G401 (cell line): ENCODE data around the gene OR2Y1. TPM values are rescaled to one million over a fixed set of nuclear protein-coding genes. Genes with fewer than 3 reads are reported as not detected.
"Not testable (repeated sequence)": the region's sequence is repeated elsewhere in the genome, so short reads cannot be mapped to it uniquely, and the experiment has no call there.

Experiments used
- DNase-seq: peaks from one replicate; pipeline ENCODE4 v3.0.0-alpha.2; 2015; ENCODE audit warnings: low spot score
- in situ Hi-C: cut with HindIII; loops from 2 replicates; pipeline ENCODE4 v1.10.0; 2016; ENCODE audit warnings: low sequenced_read_pairs, mixed read lengths
- total RNA-seq: library from RNA; depleted of rRNA; stranded (reverse); fragments of >200 nt; shearing (Covaris generic); gene quantifications from 2 replicates; pipeline ENCODE4 v1.2.3, GENCODE V29; 2014; rRNA removed

The OR2Y1 gene, protein sequence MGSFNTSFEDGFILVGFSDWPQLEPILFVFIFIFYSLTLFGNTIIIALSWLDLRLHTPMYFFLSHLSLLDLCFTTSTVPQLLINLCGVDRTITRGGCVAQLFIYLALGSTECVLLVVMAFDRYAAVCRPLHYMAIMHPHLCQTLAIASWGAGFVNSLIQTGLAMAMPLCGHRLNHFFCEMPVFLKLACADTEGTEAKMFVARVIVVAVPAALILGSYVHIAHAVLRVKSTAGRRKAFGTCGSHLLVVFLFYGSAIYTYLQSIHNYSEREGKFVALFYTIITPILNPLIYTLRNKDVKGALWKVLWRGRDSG
- total RNA-seq, result not detected in 2 replicates

DNA sequence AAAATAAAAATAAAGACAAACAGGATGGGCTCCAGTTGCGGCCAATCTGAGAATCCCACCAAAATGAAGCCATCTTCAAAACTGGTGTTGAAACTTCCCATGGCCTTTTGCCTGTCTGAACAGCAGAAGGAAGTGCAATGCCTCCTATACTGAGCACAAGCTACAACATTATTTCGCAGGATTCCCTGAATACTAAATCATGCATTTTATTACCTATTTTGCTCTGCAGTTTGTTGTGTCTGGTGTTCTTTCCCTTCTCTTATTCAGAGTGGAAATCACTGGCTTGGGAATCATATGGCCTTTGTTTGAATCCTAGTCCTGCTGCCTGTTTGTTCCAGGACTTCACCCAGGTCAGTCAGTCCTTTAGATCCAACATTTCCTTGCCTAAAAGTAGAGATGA, at the start of gene OR2Y1:
OR2Y1 (minus strand) TSS at position 101 of the 400 bp plus-strand sequence; CDS start at position 101, 0 bp downstream.
- in situ Hi-C loops, result no loop called here
- no peak for DNase-seq

DNA sequence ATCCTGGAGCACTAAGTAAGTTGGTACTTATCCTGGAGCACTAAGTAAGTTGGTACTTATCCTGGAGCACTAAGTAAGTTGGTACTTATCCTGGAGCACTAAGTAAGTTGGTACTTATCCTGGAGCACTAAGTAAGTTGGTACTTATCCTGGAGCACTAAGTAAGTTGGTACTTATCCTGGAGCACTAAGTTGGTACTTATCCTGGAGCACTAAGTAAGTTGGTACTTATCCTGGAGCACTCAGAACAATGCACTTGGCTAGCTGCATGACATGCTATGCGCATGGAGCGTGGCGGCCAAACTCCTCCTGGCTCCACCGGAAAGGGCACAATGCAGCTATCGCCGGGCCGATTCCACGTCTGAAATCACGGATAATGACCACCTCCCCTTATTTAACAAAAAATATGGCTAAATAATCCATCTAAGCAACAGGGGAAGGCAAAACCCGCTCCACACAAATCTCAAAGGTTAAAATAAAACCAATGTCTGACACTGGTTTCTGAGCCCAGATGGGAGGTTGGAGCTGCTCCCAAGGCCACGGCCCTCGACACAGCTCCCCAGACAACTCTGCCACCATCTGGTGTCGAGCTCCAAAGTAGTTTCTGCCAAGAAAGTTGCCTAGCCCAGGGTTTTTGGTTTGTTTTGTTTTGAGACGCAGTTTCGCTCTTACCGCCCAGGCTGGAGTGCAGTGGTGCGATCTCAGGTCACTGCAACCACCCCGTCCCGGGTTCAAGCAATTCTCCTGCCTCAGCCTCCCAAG, 49.0 kb upstream of the OR2Y1 start:
- in situ Hi-C loops, DNase-seq: not testable (repeated sequence)

DNA sequence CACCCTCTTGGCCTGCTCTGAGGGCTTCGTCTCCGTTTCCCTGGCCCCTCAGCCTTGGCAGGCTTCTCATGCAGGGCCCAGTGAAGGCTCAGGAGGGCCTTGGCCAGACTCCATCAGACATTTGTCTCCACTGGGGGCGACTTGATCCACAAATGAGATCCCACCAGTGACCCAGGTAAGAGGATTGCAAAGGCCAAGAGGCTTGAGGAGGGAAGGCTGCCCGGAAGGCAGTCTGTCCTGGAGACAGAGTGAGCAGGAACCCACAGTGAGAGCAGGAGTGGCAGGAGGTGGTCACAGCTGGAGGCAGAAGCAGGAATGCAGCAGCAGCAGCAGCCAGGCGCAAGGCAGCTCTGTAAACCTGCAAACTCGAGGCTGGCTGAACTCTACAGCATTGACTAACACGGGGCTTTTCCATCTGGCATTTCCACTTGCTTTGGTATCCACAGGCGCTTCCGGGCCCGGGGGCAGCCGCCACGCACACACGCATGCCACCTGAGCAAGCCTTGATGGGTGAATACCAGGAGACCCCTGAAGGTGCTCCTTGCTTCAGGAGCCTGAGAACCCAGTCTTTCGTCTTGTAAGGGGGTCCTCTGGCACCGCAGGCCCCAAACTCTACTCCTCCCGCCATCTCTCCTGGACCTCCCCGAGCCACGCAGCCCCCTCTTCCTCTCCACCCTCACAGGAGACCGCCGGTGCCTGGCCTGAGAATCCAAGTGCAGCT, 48.0 kb upstream of the OR2Y1 start:
- in situ Hi-C loops, result no loop called here
- no peak for DNase-seq

DNA sequence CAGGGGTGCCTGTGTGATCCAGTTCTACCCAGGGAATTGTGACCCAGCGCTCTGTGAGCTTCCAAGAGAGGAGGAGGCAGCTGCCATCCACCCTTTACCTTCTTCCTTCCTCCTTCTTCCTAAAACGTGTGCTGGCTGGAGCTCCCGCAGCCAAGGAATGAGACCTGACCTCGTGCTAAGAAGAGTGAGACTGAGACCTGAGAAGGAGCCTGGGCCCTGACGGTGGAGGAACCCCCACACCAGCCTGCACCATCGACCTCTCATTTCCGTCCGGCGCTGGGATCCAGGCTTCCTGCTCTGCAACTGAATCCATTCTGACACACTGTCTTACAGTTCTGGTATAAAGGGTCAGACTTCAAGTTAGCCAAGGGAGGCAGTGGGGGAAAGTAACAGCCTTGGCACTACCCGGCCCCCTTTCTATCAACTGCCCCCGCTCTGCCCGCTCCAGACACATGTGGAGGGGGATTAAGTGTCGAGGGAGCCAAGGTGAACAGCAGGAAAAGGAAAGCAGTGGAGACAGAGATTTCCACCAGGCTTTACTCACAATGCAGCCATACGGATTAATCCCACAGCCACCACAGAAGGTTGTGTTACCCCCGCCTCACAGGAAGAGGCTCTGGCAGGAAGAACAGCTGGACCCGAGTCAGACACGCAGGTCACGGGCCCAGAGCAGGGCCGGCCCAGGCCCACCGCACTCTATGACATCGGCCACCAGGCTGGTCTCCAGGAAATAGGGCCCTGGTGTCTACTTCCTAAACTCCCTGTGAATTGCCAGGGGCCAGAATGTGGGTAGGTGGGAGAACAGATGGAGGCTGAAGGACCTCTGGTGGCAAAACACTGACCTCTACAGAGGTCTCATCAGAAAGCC, 46.9 kb upstream of the OR2Y1 start:
- in situ Hi-C loops, result no loop called here
- DNase-seq, result no peak

DNA sequence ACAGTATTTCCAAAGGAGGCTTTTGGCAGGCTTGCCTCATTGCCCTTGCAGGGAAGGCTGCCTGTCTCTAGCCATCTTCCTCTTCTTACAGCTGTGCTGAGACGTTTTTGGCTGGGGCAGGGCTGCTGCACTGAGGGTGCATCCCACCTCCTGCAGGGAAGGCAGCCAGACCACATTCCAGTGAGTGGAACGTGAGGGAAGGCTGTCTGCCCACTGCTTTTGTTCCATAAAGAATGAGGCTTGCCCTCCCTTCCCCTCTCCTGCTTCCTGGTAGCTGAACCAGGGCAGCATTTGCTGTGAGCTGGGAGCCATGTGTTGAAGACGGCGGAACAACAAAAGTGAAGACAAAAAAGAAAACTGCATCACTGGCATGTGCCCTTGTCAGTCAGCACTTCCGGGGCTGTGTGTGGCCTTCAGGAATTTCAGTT, 46.0 kb upstream of the OR2Y1 start:
- no peak for DNase-seq
- in situ Hi-C loops, result no loop called here

DNA sequence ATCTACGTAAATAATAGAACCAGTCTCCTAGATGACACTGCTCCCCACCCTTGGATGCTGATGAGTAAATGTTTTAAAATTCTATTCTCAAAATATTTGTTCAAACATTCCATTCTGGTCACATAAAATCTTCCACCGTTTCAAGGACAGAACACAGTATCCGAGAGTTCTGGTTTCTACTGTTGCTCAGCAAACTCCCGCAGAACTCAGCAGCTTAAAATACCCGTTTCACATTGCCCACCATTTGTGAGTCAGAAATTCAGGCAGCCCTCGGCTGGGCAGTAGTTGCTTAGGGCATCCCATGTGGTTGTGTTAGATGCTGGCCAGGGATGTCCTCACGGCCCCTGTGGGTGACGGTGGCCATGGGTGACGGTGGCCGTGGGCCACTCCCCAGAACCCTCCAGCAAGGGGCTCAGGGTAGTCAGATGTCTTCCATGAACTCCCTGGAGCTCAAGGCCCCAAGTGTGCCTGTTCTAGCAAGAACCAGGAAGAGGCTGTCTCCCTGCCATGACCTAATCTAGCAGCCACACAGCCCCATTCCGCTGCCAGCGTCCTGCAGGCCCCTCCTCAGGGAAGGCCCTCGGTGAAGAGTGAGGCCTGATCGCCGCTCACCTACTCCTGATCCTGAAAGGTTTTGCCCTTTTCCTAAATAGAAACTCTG, 45.4 kb upstream of the OR2Y1 start:
- no peak for DNase-seq
- in situ Hi-C loops, result no loop called here

DNA sequence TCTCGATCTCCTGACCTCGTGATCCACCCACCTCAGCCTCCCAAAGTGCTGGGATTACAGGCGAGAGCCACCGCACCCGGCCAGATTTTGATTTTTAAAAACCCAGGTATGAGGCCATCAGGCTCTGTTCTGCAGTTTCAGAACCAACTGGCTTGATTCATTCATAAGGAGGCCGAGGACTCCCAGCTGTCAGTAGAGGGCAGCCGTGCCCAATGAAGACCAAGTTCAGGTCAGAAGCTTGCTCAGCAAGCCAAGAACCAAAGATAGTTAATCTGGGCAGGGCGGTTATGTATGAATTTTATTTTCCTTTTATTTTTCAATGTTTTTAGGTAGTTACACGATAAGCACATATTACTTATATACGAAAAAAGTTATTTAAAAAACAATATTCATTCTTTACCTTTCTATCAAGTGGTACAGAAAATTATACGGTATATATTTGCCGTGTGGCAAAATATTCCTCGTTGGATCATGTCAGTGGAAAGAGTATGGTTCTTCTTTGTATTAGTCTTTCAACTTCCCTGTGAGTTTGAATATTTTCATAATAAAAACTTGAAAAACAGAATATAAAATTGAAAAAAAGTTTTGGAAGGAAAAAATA, 44.7 kb upstream of the OR2Y1 start:
- peak; percentile 84 for DNase-seq
- in situ Hi-C loops, result loop anchor here (5.0 kb wide), 1 partner anchor 103 kb away; no protein-coding TSS in a partner anchor

DNA sequence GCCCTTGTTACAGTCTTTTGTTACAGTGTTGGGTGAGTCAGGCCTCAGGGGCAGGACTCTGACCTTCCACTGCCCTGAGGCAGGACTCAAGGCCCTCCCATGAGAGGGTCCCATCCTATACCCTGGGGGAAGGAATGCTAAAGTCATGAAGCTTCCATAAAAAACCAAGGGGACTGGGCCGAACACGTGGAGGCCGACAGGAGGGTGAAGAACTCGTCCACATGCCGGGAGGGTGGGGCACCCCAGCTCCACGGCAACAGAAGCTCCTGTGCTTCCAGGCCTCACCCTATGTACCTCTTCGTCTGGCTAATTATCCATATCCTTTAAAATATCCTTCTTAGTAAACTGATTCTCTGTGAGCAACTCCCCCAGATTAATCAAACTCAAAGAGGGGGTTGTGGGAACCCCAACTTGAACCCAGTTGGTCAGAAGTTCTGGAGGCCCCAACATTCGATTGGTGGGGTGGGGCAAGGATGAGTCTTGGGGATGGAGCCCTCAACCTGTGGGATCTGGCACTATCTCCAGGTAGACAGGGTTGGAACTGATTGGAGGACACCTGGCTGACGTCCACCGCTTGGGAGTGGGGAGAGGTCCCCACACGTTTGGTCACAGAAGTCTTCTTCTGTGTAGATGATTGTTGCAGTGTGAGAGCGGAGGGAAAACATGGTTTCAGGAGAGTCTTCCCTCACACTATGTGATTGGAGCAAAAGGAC, 43.6 kb upstream of the OR2Y1 start:
- in situ Hi-C loops, result loop anchor here (5.0 kb wide), 1 partner anchor 104 kb away; no protein-coding TSS in a partner anchor

DNA sequence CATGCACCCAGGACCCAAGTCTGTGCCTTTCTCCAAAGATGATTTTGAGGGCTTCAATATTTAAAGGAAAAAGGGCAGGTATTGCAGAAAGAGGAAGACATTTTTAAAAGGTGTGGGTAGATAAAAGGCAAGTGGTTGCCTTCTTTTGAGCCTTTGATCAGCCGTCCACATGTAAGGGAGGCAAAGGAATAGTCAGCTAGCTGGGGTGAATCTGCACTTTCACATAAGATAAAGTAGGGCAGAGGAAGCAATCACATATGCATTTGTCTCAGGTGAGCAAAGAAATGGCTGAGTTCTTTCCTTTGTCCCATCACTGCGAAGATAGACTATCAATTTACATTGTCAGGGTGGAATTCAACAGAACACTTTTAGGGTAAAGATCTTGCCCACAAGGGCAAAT, 42.9 kb upstream of the OR2Y1 start:
- no peak for DNase-seq
- in situ Hi-C loops, result loop anchor here (5.0 kb wide), 1 partner anchor 105 kb away; no protein-coding TSS in a partner anchor

More for the DNA sequence above, 43.6 kb upstream of the OR2Y1 start:
- no peak for DNase-seq

DNA sequence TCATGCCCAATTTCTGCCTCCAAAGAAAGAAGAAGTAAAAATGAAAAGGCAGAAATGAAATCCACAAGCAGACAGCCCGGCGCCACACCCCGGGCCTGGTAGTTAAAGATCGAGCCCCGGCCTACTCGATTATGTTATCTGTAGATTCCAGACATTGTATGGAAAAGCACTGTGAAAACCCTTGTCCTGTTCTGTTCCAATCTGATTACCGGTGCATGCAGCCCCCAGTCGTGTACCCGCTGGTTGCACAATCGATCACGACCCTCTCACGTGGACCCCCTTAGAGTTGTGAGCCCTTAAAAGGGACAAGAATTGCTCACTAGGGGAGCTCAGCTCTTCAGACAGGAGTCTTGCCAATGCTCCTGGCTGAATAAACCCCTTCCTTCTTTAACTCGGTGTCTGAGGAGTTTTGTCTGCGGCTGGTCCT, 42.1 kb upstream of the OR2Y1 start:
- DNase-seq, result not testable (repeated sequence)
- in situ Hi-C loops, result loop anchor here (5.0 kb wide), 1 partner anchor 105 kb away; no protein-coding TSS in a partner anchor

DNA sequence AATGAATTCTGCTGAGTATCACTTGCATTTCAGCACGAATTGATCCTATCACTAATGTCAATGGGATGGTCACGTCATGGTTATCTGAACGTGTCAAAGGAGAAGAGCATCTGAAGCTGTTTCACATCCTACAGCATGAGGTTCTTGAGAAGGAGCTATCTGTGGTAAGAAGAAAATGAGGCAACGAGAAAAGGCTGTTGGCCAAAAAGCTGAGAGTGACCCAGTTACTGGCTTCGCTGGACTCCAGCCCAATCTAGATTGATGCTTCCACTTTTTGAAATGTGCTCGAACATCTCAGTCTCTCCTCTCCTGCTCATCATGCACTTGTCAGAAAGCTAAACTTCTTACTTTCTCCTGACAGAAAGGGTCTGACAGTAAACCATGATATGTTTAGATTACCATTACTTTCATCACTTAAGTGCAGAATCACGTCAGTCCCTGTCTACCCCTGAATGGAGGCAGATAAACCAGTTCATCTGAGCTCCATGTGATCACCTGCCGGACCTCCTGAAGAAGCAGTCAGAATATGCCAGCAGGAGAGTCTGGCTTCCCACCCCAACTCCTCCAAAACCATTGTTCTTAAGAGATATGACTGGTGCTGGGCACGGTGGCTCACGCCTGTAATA, 40.2 kb upstream of the OR2Y1 start:
- in situ Hi-C loops, result loop anchor here (5.0 kb wide), 1 partner anchor 107 kb away; no protein-coding TSS in a partner anchor
- no peak for DNase-seq

DNA sequence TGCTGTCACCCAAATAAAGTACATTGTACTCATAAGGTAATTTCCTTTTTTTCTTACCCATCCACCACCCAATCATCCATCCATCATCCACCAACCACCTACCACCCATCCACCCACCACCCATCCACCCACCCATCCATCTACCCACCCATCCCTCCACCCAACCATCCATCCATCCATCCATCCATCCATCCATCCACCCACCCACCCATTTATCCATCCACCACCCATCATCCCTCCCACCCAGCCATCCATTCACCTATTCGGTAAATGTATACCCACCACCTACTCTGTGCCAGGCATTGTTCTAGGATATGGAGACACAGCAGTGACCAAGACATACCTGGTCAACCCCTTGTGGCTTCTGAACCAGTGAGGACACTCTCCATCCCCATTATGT, 37.6 kb upstream of the OR2Y1 start:
- DNase-seq, result no peak
- in situ Hi-C loops, result no loop called here

DNA sequence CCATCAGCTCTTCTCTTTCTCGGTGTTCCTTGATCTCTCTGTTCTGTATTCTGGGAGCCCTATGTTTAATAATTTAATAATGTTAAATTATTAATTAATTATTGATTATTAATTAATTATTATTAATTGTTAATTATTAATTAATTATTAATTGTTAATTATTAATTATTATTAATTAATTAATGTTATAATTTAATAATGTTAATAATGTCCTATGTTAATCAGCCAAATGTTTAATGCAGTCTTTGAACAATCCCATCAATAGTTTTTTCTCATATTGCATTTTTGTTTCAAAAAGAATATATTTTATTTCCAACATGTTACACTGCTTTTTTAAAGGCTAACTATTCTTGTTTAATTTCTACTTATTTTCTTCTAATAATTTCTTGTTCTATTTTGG, 36.5 kb upstream of the OR2Y1 start:
- in situ Hi-C loops, result no loop called here
- no peak for DNase-seq

DNA sequence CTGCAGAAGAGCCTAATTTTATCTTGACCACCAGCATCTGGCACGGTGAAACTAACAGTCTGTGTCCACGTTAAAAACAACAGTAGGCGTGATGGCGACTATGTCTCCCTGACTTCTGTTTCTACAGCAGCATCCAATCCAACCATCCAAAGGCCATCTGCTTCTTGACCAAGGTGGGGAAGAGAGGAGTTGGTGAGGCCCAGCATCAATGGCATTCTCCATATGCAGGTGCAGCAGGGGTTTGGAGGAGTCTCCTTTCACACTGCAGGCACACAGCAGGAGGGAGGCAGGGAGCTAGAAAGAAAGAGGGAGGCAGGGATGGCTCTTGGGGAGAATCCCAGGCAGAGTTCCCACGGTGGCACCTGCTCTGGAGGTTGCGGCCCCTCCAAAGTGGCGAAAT, 35.8 kb upstream of the OR2Y1 start:
- in situ Hi-C loops, result no loop called here
- no peak for DNase-seq

DNA sequence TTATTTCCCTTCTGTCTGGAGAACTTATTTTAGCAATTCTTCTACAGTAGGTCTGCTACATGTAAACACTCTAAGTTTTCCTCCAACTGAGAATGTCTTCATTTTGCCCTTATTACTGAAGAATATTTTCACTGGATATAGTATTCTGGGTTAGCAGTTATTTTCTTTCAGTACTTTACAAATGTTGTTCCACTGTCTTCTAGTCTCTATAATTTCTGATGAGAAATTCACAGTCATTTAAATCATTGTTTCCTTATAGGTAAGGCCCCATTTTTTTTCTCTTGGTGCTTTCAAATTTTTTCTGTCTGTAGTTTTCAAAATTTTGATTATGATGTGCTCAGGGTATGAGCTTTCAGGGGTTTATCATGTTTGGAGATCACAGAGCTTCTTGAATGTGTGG, 32.0 kb upstream of the OR2Y1 start:
- in situ Hi-C loops, result no loop called here

DNA sequence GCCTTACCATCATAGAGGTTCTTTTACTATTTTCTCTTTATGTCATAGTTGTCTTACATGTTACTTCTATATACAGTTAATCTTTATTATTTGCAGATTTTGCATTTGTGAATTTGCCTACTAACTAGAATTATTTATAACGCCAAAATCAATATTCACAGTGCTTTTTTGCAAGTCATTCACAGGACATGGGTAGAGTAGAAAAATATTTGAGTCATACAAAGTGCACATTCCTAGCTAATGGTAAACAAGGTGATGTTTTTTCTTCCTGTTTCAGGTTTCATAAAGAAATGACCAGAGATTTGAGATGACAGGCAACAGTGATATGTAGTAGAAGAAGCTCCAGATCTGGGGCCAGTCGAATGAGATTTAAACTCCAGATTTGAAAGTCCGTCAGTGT, 30.0 kb upstream of the OR2Y1 start:
- no peak for DNase-seq
- in situ Hi-C loops, result no loop called here

More for the DNA sequence above, 32.0 kb upstream of the OR2Y1 start:
- DNase-seq, result no peak

DNA sequence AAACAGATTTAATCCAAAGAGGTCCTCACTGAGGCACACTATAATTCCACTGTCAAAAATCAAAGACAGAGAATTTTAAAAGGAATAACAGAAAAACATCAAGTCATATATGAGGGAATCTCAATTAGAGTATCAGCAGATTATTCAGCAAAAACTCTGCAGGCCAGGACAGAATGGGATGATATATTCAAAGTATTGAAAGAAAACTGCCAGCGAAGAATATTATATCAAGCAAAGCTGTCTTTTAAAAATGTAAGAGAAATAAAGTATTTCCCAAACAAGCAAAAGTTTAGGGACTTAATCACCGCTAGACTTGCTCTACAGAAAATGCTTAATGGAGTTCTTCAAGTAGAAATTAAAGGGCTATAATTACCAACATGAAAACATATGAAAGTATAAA, 15.7 kb upstream of the OR2Y1 start:
- in situ Hi-C loops, result no loop called here

More for the DNA sequence above, 15.7 kb upstream of the OR2Y1 start:
- DNase-seq, result no peak
